Activated CD4-positive, alpha-beta T cell treated with anti-CD3 and anti-CD28 coated beads, Interleukin-2, amount 10 ng/mL, durations not matched to agents 7 days and 5 days (primary cell): ENCODE results near the gene EXOC4. TPM values are rescaled to one million over a fixed set of nuclear protein-coding genes. Genes with fewer than 3 reads are reported as not detected.
"Not testable (repeated sequence)": the region's sequence is repeated elsewhere in the genome, so short reads cannot be mapped to it uniquely, and the experiment has no call there.

Experiments used
- CTCF ChIA-PET: fragments of 350-600 bp; sonication (Branson Sonifier 250); formaldehyde crosslinking; loops from one replicate; lab custom pipeline; 2021; ENCODE audit warnings: antibody characterized with exemption; lab: Charles Lee
- POLR2A ChIA-PET: fragments of 350-600 bp; sonication (Branson Sonifier 250); formaldehyde crosslinking; loops from one replicate; lab custom pipeline; 2021; ENCODE audit warnings: antibody characterized with exemption; lab: Charles Lee
- DNase-seq: peaks from one replicate; pipeline ENCODE4 v3.0.0-alpha.2; 2020
- H3K27ac Mint-ChIP-seq: one replicate; pipeline ENCODE4 v1.8.0; 2021; ENCODE audit warnings: mild to moderate bottlenecking, moderate library complexity, mixed read lengths
- H3K27me3 Mint-ChIP-seq: one replicate; pipeline ENCODE4 v1.8.0; 2021; ENCODE audit warnings: mixed read lengths
- H3K36me3 Mint-ChIP-seq: one replicate; pipeline ENCODE4 v1.8.0; 2021; ENCODE audit warnings: low read depth, mixed read lengths
- H3K4me1 Mint-ChIP-seq: one replicate; pipeline ENCODE4 v1.8.0; 2021; ENCODE audit warnings: mixed read lengths
- H3K4me3 Mint-ChIP-seq: one replicate; pipeline ENCODE4 v1.8.0; 2021; ENCODE audit warnings: mild to moderate bottlenecking, moderate library complexity, mixed read lengths
- H3K9me3 Mint-ChIP-seq: one replicate; pipeline ENCODE4 v1.8.0; 2021; ENCODE audit warnings: mixed read lengths
- total RNA-seq, 2 experiments: library from RNA; stranded (reverse); gene quantifications; one replicate each; pipeline ENCODE4 v1.2.3, GENCODE V29; 2021

The EXOC4 gene
- total RNA-seq, 2 experiments from 2014 or later: 76.7 to 84.6 TPM

- no peak for DNase-seq
- Mint-ChIP-seq H3K27ac (no peak overlapping the region), H3K27me3 (no peaks in the 10 kb centered on the region), H3K9me3 (peaks cover 3% of the 10 kb centered on the region), H3K36me3 (no peaks in the 10 kb centered on the region), H3K4me3 (no peak overlapping the region), H3K4me1 (peaks cover 2% of the 10 kb centered on the region)
- POLR2A ChIA-PET: no interaction called here
- CTCF ChIA-PET: interaction anchor here (0.9 to 1.1 kb wide), 2 partner anchors 12 to 14 kb away, joined by 3 read pairs; no protein-coding TSS in a partner anchor
Observed at GRCh38 chr7:133980804-133981203, 727.9 kb downstream of the EXOC4 start.

GRCh38 chr7:133983685-133984419 lies 731.0 kb downstream of the EXOC4 start:
- H3K36me3 Mint-ChIP-seq: no peaks in the 10 kb centered on the region
- H3K27ac Mint-ChIP-seq: no peak overlapping the region
- DNase-seq: no peak
- CTCF ChIA-PET: no interaction called here
- POLR2A ChIA-PET: no interaction called here
- H3K4me3 Mint-ChIP-seq: no peak overlapping the region
- peaks cover 3% of the 10 kb centered on the region for H3K9me3 Mint-ChIP-seq
- H3K4me1 Mint-ChIP-seq: no peaks in the 10 kb centered on the region
- no peaks in the 10 kb centered on the region for H3K27me3 Mint-ChIP-seq

GRCh38 chr7:133985300-133985699 lies 732.4 kb downstream of the EXOC4 start:
- Mint-ChIP-seq H3K27ac (no peak overlapping the region), H3K27me3 (no peaks in the 10 kb centered on the region), H3K36me3 (no peaks in the 10 kb centered on the region), H3K9me3 (no peaks in the 10 kb centered on the region), H3K4me1 (no peaks in the 10 kb centered on the region), H3K4me3 (no peak overlapping the region)
- ChIA-PET POLR2A (no interaction called here), CTCF (interaction anchor here (1.0 kb wide), 1 partner anchor 101 kb away, joined by 3 read pairs; no protein-coding TSS in a partner anchor)
- DNase-seq: no peak

GRCh38 chr7:133987582-133987981 lies 734.7 kb downstream of the EXOC4 start:
- no peaks in the 10 kb centered on the region for H3K27me3 Mint-ChIP-seq
- DNase-seq: no peak
- H3K27ac Mint-ChIP-seq: no peak overlapping the region
- CTCF ChIA-PET: no interaction called here
- H3K36me3 Mint-ChIP-seq: no peaks in the 10 kb centered on the region
- no peak overlapping the region for H3K4me3 Mint-ChIP-seq
- H3K9me3 Mint-ChIP-seq: no peaks in the 10 kb centered on the region
- no peaks in the 10 kb centered on the region for H3K4me1 Mint-ChIP-seq
- POLR2A ChIA-PET: no interaction called here

GRCh38 chr7:133993547-133993946 lies 740.7 kb downstream of the EXOC4 start:
- CTCF ChIA-PET: interaction anchor here (1.1 kb wide), 1 partner anchor 12 kb away, joined by 3 read pairs; no protein-coding TSS in a partner anchor
- H3K27ac Mint-ChIP-seq: no peak overlapping the region

GRCh38 chr7:133994100-133994499 lies 741.2 kb downstream of the EXOC4 start:
- H3K27me3 Mint-ChIP-seq, DNase-seq, POLR2A ChIA-PET, H3K4me1 Mint-ChIP-seq, H3K9me3 Mint-ChIP-seq, H3K4me3 Mint-ChIP-seq, H3K36me3 Mint-ChIP-seq, H3K27ac Mint-ChIP-seq: not testable (repeated sequence)
- CTCF ChIA-PET: interaction anchor here (1.4 kb wide), 1 partner anchor 13 kb away, joined by 3 read pairs; no protein-coding TSS in a partner anchor

More at GRCh38 chr7:133993547-133993946, 740.7 kb downstream of the EXOC4 start:
- DNase-seq: no peak
- H3K36me3 Mint-ChIP-seq: no peaks in the 10 kb centered on the region
- no peak overlapping the region for H3K4me3 Mint-ChIP-seq
- no peaks in the 10 kb centered on the region for H3K27me3 Mint-ChIP-seq
- no peaks in the 10 kb centered on the region for H3K9me3 Mint-ChIP-seq
- POLR2A ChIA-PET: no interaction called here
- H3K4me1 Mint-ChIP-seq: peaks cover 1% of the 10 kb centered on the region

GRCh38 chr7:133997463-133997862 lies 744.6 kb downstream of the EXOC4 start:
- H3K27ac Mint-ChIP-seq: no peak overlapping the region
- CTCF ChIA-PET: no interaction called here
- POLR2A ChIA-PET: no interaction called here
- no peaks in the 10 kb centered on the region for H3K27me3 Mint-ChIP-seq
- H3K4me1 Mint-ChIP-seq: peaks cover 1% of the 10 kb centered on the region
- no peak overlapping the region for H3K4me3 Mint-ChIP-seq
- no peaks in the 10 kb centered on the region for H3K36me3 Mint-ChIP-seq
- H3K9me3 Mint-ChIP-seq: no peaks in the 10 kb centered on the region
- DNase-seq: no peak

- ChIA-PET POLR2A (no interaction called here), CTCF (no interaction called here)
- Mint-ChIP-seq H3K9me3 (no peaks in the 10 kb centered on the region), H3K4me1 (no peaks in the 10 kb centered on the region), H3K27me3 (no peaks in the 10 kb centered on the region), H3K27ac (no peak overlapping the region), H3K36me3 (no peaks in the 10 kb centered on the region), H3K4me3 (no peak overlapping the region)
- no peak for DNase-seq
Observed at GRCh38 chr7:133999178-133999577, 746.3 kb downstream of the EXOC4 start.

- H3K4me3 Mint-ChIP-seq: no peak overlapping the region
- H3K4me1 Mint-ChIP-seq: no peaks in the 10 kb centered on the region
- peaks cover 3% of the 10 kb centered on the region for H3K36me3 Mint-ChIP-seq
- CTCF ChIA-PET: no interaction called here
- H3K27ac Mint-ChIP-seq: no peak overlapping the region
- H3K9me3 Mint-ChIP-seq: no peaks in the 10 kb centered on the region
- H3K27me3 Mint-ChIP-seq: no peaks in the 10 kb centered on the region
- no peak for DNase-seq
- POLR2A ChIA-PET: no interaction called here
Observed at GRCh38 chr7:134004829-134005505, 752.1 kb downstream of the EXOC4 start.

- CTCF ChIA-PET: no interaction called here
Observed at GRCh38 chr7:134009314-134010110, 756.6 kb downstream of the EXOC4 start.

GRCh38 chr7:134013249-134013648 lies 760.4 kb downstream of the EXOC4 start:
- H3K27ac Mint-ChIP-seq: no peak overlapping the region
- H3K4me3 Mint-ChIP-seq: no peak overlapping the region
- no peaks in the 10 kb centered on the region for H3K4me1 Mint-ChIP-seq
- no peaks in the 10 kb centered on the region for H3K36me3 Mint-ChIP-seq
- ChIA-PET CTCF (no interaction called here), POLR2A (no interaction called here)
- H3K9me3 Mint-ChIP-seq: no peaks in the 10 kb centered on the region
- DNase-seq: no peak
- H3K27me3 Mint-ChIP-seq: no peaks in the 10 kb centered on the region

More at GRCh38 chr7:134009314-134010110, 756.6 kb downstream of the EXOC4 start:
- Mint-ChIP-seq H3K4me1 (no peaks in the 10 kb centered on the region), H3K36me3 (peaks cover 3% of the 10 kb centered on the region), H3K27ac (no peak overlapping the region), H3K4me3 (no peak overlapping the region), H3K27me3 (no peaks in the 10 kb centered on the region), H3K9me3 (no peaks in the 10 kb centered on the region)
- POLR2A ChIA-PET: no interaction called here
- DNase-seq: no peak

GRCh38 chr7:134014935-134015334 lies 762.1 kb downstream of the EXOC4 start:
- H3K4me3 Mint-ChIP-seq: no peak overlapping the region
- no peaks in the 10 kb centered on the region for H3K36me3 Mint-ChIP-seq
- no peak for DNase-seq
- no peaks in the 10 kb centered on the region for H3K9me3 Mint-ChIP-seq
- no peak overlapping the region for H3K27ac Mint-ChIP-seq
- ChIA-PET CTCF (no interaction called here), POLR2A (no interaction called here)
- H3K27me3 Mint-ChIP-seq: no peaks in the 10 kb centered on the region
- no peaks in the 10 kb centered on the region for H3K4me1 Mint-ChIP-seq
